Effector memory CD8-positive, alpha-beta T cell (primary cell): Measurements from ENCODE around the gene LGR4.

ENCODE experiments used
- ATAC-seq: fragments of 150-1000 bp; cut with Tn5 transposase; replicated peaks from 2 replicates; pipeline ENCODE4 v1.10.0; 2021; ENCODE audit warnings: mild to moderate bottlenecking, moderate library complexity
- DNase-seq, 3 experiments: peaks; one replicate each; pipeline ENCODE4 v3.0.0; 2021
- H3K27ac Mint-ChIP-seq, 2 donors: one replicate each; pipeline ENCODE4 v1.8.0; 2022; ENCODE audit warnings: mild to moderate bottlenecking in 2 of 2, mixed read lengths in 2 of 2, moderate library complexity in 2 of 2
- H3K27me3 Mint-ChIP-seq, 2 donors: one replicate each; pipeline ENCODE4 v1.8.0; 2022; ENCODE audit warnings: mixed read lengths in 2 of 2
- H3K36me3 Mint-ChIP-seq: one replicate; pipeline ENCODE4 v1.8.0; 2022; ENCODE audit warnings: mild to moderate bottlenecking, moderate library complexity, mixed read lengths; ENCODE audit not compliant: insufficient read depth
- H3K4me1 Mint-ChIP-seq, 2 donors: one replicate each; pipeline ENCODE4 v1.8.0; 2022; ENCODE audit warnings: low read depth in 2 of 2, mixed read lengths in 2 of 2
- H3K4me3 Mint-ChIP-seq, 2 donors: one replicate each; pipeline ENCODE4 v1.8.0; 2022; ENCODE audit warnings: mild to moderate bottlenecking in 2 of 2, mixed read lengths in 2 of 2, moderate library complexity in 2 of 2
- H3K9me3 Mint-ChIP-seq, 2 donors: one replicate each; pipeline ENCODE4 v1.8.0; 2022; ENCODE audit warnings: mixed read lengths in 2 of 2

Gene LGR4

GRCh38 chr11:27405134-27405533 lies 67.5 kb downstream of the LGR4 start:
- Mint-ChIP-seq H3K4me1 (no peaks in the 10 kb centered on the region), H3K27me3 (peaks cover 0 to 9% of the 10 kb centered on the region in 2 donors), H3K4me3 (no peak overlapping the region), H3K9me3 (no peaks in the 10 kb centered on the region), H3K36me3 (no peaks in the 10 kb centered on the region), H3K27ac (no peak overlapping the region)
- no peak for DNase-seq
- no peak for ATAC-seq

DNA sequence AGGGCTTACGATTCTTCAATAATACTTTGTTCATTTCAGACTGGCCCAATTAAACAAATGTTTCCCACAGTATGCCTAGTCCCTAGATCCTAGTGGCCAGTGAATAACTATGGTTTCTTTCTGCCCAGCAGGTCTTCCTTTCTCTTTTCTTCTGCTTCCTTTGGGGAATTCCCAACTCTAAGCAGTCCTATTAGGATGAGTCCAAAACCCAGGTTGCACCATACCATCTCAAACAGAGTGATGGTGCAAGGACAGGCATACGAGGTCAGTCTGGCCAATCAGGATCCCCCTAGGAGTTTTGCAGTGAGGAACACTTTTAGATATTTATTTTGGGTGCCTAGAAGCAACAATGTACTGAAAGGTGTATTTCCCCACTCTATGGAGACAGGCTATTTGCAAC lies 68.2 kb downstream of the LGR4 start:
- Mint-ChIP-seq H3K36me3 (no peaks in the 10 kb centered on the region), H3K4me1 (no peaks in the 10 kb centered on the region), H3K27me3 (peaks cover 0 to 9% of the 10 kb centered on the region in 2 donors), H3K4me3 (no peak overlapping the region), H3K27ac (no peak overlapping the region), H3K9me3 (no peaks in the 10 kb centered on the region)
- ATAC-seq: no peak
- DNase-seq: no peak

DNA sequence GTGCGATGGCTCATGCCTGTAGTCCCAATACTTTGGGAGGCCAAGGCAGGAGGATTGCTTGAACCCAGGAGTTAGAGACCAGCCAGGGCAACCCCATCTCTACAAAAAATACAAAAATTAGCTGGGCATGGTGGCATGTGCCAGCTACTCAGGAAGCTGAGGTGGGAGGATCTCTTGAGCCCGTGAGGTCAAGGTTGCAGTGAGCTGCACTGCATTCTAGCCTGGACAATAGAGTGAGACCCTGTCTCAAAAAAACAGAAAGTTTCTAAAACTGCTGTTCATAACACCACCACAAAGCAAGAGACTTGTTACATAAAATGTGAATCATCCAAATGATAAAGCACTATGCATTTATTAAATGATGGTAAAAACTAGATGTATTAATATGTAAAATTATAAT lies 69.4 kb downstream of the LGR4 start:
- H3K4me3 Mint-ChIP-seq: no peak overlapping the region
- no peak for DNase-seq
- H3K27me3 Mint-ChIP-seq: peaks cover 2 to 10% of the 10 kb centered on the region in 2 donors
- no peak for ATAC-seq
- H3K9me3 Mint-ChIP-seq: no peaks in the 10 kb centered on the region
- H3K27ac Mint-ChIP-seq: no peak overlapping the region
- no peaks in the 10 kb centered on the region for H3K4me1 Mint-ChIP-seq
- no peaks in the 10 kb centered on the region for H3K36me3 Mint-ChIP-seq

DNA sequence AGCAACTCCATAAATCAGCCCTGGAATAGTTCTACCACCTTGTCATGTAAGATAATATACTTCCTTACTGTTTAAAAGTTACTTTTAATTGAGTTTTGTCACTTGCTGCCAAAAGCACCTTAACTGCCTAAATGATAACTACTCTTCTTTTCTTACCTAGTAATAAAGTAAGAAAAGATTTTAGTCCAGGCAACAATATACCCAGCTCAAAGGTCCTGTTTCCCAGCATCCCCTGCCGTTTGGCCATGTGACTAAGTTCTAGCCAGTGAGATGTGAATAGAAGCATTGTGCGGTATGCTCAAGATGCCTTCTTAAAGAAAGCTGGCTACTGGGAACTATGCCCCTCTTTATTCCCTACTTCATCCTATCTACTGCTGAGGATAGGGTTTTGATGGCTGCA lies 70.1 kb downstream of the LGR4 start:
- H3K4me1 Mint-ChIP-seq: no peaks in the 10 kb centered on the region
- H3K36me3 Mint-ChIP-seq: no peaks in the 10 kb centered on the region
- H3K27me3 Mint-ChIP-seq: peaks cover 3 to 13% of the 10 kb centered on the region in 2 donors
- no peak overlapping the region for H3K4me3 Mint-ChIP-seq
- H3K27ac Mint-ChIP-seq: no peak overlapping the region
- no peak for DNase-seq
- no peaks in the 10 kb centered on the region for H3K9me3 Mint-ChIP-seq
- ATAC-seq: no peak

GRCh38 chr11:27401833-27402316 lies 70.7 kb downstream of the LGR4 start:
- DNase-seq: no peak
- Mint-ChIP-seq H3K27ac (no peak overlapping the region), H3K36me3 (no peaks in the 10 kb centered on the region), H3K4me1 (no peaks in the 10 kb centered on the region), H3K9me3 (no peaks in the 10 kb centered on the region), H3K4me3 (no peak overlapping the region), H3K27me3 (peaks cover 9 to 13% of the 10 kb centered on the region in 2 donors)
- ATAC-seq: no peak

DNA sequence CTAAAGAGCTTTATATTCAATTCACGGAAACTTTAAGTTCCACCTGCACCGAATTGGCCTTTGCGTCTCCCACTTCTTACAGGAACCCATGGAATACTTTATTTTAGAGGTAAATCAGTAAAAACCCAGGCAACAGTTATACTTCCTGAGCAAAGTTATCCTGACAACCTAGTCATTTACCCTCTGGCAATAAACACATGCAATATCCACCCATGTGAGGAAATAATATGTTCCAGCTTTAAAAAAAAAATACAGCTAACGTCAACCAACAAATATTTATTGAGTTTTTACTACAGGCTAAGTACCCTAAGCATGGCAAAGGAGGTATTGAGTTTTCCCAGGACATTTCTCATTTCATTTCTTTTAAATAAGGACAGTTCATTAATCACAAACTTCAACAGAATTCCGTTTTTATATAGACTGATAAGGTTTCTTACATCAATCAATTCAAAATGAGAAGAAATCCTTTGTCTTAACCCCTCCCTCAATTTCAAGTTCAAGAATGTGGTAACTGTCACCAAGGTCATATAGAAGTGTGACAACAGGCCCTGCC lies 71.2 kb downstream of the LGR4 start:
- Mint-ChIP-seq H3K4me1 (no peaks in the 10 kb centered on the region), H3K9me3 (no peaks in the 10 kb centered on the region), H3K27ac (no peak overlapping the region), H3K36me3 (no peaks in the 10 kb centered on the region), H3K27me3 (peaks cover 9 to 13% of the 10 kb centered on the region in 2 donors), H3K4me3 (no peak overlapping the region)
- no peak for DNase-seq
- no peak for ATAC-seq

- no peak for ATAC-seq
- Mint-ChIP-seq H3K27me3 (peaks cover 9 to 13% of the 10 kb centered on the region in 2 donors), H3K4me3 (no peak overlapping the region), H3K4me1 (no peaks in the 10 kb centered on the region), H3K36me3 (no peaks in the 10 kb centered on the region), H3K27ac (no peak overlapping the region), H3K9me3 (no peaks in the 10 kb centered on the region)
- DNase-seq: no peak
Observed at GRCh38 chr11:27398400-27398770, 74.2 kb downstream of the LGR4 start.

- no peaks in the 10 kb centered on the region for H3K9me3 Mint-ChIP-seq
- DNase-seq: no peak
- no peaks in the 10 kb centered on the region for H3K4me1 Mint-ChIP-seq
- H3K36me3 Mint-ChIP-seq: no peaks in the 10 kb centered on the region
- no peak overlapping the region for H3K4me3 Mint-ChIP-seq
- no peak for ATAC-seq
- H3K27me3 Mint-ChIP-seq: peaks cover 9 to 13% of the 10 kb centered on the region in 2 donors
- H3K27ac Mint-ChIP-seq: no peak overlapping the region
Observed at GRCh38 chr11:27397624-27398399, 74.8 kb downstream of the LGR4 start.

GRCh38 chr11:27396259-27396839 lies 76.2 kb downstream of the LGR4 start:
- Mint-ChIP-seq H3K4me1 (no peaks in the 10 kb centered on the region), H3K27ac (no peak overlapping the region), H3K36me3 (no peaks in the 10 kb centered on the region), H3K9me3 (no peaks in the 10 kb centered on the region), H3K4me3 (no peak overlapping the region), H3K27me3 (peaks cover 9 to 13% of the 10 kb centered on the region in 2 donors)
- ATAC-seq (no peak), DNase-seq (no peak)

DNA sequence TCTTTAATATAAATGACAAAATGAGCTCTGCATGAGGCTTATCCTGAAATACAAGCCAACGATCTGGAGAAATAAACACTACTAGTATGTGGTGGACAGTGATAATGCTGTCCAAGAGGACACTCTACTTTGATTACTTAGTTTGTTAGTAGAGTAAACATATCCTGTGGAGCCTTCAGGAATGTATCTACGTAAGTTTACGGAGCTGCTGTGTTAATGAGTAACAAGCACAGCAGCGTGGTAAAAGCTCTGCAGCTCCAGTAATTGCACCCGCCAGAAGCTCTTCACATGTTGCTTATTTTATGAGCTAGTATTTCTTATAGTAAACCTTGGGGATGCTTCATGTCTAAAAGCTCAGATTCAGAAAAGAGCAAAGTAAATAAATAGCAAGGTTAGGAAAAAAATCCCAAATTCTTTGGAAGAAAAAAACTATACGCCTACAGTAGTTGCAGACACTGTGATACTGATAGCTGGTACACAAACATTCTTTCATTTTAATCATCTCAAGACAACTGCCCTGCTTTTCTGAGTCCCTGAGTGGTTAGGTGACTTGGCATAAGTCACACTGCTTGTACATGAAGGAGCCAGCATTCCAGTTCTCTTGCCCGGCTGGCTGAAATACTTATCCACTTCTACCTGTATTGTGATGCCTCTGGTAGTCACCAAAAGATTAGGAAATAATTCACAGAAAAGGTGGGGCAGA lies 76.9 kb downstream of the LGR4 start:
- H3K36me3 Mint-ChIP-seq: no peaks in the 10 kb centered on the region
- H3K27ac Mint-ChIP-seq: no peak overlapping the region
- H3K4me3 Mint-ChIP-seq: no peak overlapping the region
- DNase-seq (no peak), ATAC-seq (no peak)
- H3K27me3 Mint-ChIP-seq: peaks cover 9 to 13% of the 10 kb centered on the region in 2 donors
- no peaks in the 10 kb centered on the region for H3K4me1 Mint-ChIP-seq
- H3K9me3 Mint-ChIP-seq: no peaks in the 10 kb centered on the region

GRCh38 chr11:27394781-27395228 lies 77.8 kb downstream of the LGR4 start:
- DNase-seq (no peak), ATAC-seq (no peak)
- no peaks in the 10 kb centered on the region for H3K36me3 Mint-ChIP-seq
- no peak overlapping the region for H3K27ac Mint-ChIP-seq
- no peaks in the 10 kb centered on the region for H3K4me1 Mint-ChIP-seq
- no peak overlapping the region for H3K4me3 Mint-ChIP-seq
- no peaks in the 10 kb centered on the region for H3K9me3 Mint-ChIP-seq
- H3K27me3 Mint-ChIP-seq: peaks cover 9 to 13% of the 10 kb centered on the region in 2 donors

- ATAC-seq (no peak), DNase-seq (no peak)
- H3K4me3 Mint-ChIP-seq: no peak overlapping the region
- no peaks in the 10 kb centered on the region for H3K9me3 Mint-ChIP-seq
- H3K27ac Mint-ChIP-seq: no peak overlapping the region
- no peaks in the 10 kb centered on the region for H3K36me3 Mint-ChIP-seq
- no peaks in the 10 kb centered on the region for H3K4me1 Mint-ChIP-seq
- H3K27me3 Mint-ChIP-seq: peaks cover 0 to 6% of the 10 kb centered on the region in 2 donors
Observed at GRCh38 chr11:27392278-27393114, 80.1 kb downstream of the LGR4 start.
